Liver (tissue), 9 donors: Measurements from ENCODE around the gene CDH13. TPM values are rescaled to one million over a fixed set of nuclear protein-coding genes. Genes with fewer than 3 reads are reported as not detected.

Source experiments
- DNase-seq: peaks from one replicate; pipeline ENCODE4 v3.0.0-alpha.2; 2017; ENCODE audit warnings: low spot score
- H3K27ac ChIP-seq, 2 donors: one replicate each; pipeline ENCODE4 v1.7.0; 2013; ENCODE audit warnings: inconsistent platforms in 2 of 2, low read length in 2 of 2, control low read depth in 1 of 2, low read depth in 1 of 2, mild to moderate bottlenecking in 1 of 2
- H3K27me3 ChIP-seq, 4 donors: one replicate each; pipeline versions ENCODE4 v1.6.1 to v1.7.0; 2013; ENCODE audit warnings: low read length in 3 of 4, inconsistent platforms in 1 of 4, mild to moderate bottlenecking in 1 of 4, moderate library complexity in 1 of 4; ENCODE audit not compliant: control insufficient read depth in 4 of 4, insufficient read depth in 4 of 4
- H3K36me3 ChIP-seq, 4 donors: one replicate each; pipeline versions ENCODE4 v1.6.1 to v1.7.0; 2013; ENCODE audit warnings: low read length in 3 of 4, mild to moderate bottlenecking in 3 of 4, low read depth in 1 of 4, moderate library complexity in 1 of 4; ENCODE audit not compliant: control insufficient read depth in 4 of 4, insufficient read depth in 3 of 4
- H3K4me1 ChIP-seq, 4 donors: one replicate each; pipeline versions ENCODE4 v1.6.1 to v1.7.0; 2013; ENCODE audit warnings: low read length in 3 of 4, mild to moderate bottlenecking in 3 of 4, moderate library complexity in 1 of 4; ENCODE audit not compliant: control insufficient read depth in 4 of 4, insufficient read depth in 4 of 4
- H3K4me3 ChIP-seq, 3 donors: one replicate each; pipeline versions ENCODE4 v1.6.1 to v1.7.0; 2013; ENCODE audit warnings: low read length in 3 of 3, control low read depth in 1 of 3, low read depth in 1 of 3, mild to moderate bottlenecking in 1 of 3
- H3K9ac ChIP-seq, 2 donors: one replicate each; pipeline ENCODE4 v1.7.0; 2013; ENCODE audit warnings: low read length in 2 of 2, mild to moderate bottlenecking in 2 of 2, moderate library complexity in 2 of 2, control low read depth in 1 of 2, low read depth in 1 of 2
- H3K9me3 ChIP-seq, 4 donors: one replicate each; pipeline versions ENCODE4 v1.6.1 to v1.7.0; 2013; ENCODE audit warnings: low read length in 3 of 4; ENCODE audit not compliant: control insufficient read depth in 4 of 4
- EGR1 ChIP-seq, 2 donors: IDR thresholded peaks; 2 replicates each; pipeline ENCODE4 v1.6.1; 2016 to 2018; ENCODE audit warnings: antibody characterized with exemption in 2 of 2, low read depth in 2 of 2
- FOXA1 ChIP-seq: IDR thresholded peaks from 2 replicates; pipeline ENCODE4 v1.6.1; 2016; ENCODE audit warnings: antibody characterized with exemption
- FOXA2 ChIP-seq: IDR thresholded peaks from 2 replicates; pipeline ENCODE4 v1.6.1; 2016; ENCODE audit warnings: antibody characterized with exemption
- GABPA ChIP-seq, 2 donors: IDR thresholded peaks in 1 of 2; conservative IDR thresholded peaks in 1 of 2; 2 replicates each; pipeline ENCODE4 v1.6.1; 2016; ENCODE audit warnings: antibody characterized with exemption in 2 of 2, mild to moderate bottlenecking in 1 of 2, moderate library complexity in 1 of 2
- HNF4A ChIP-seq, 2 donors: conservative IDR thresholded peaks; 2 replicates each; pipeline ENCODE4 v1.6.1; 2016; ENCODE audit warnings: antibody characterized with exemption in 2 of 2, mild to moderate bottlenecking in 2 of 2
- HNF4G ChIP-seq: IDR thresholded peaks from 2 replicates; pipeline ENCODE4 v1.6.1; 2016; ENCODE audit warnings: antibody characterized with exemption
- JUND ChIP-seq, 2 donors: IDR thresholded peaks; 2 replicates each; pipeline ENCODE4 v1.6.1; 2016; ENCODE audit warnings: antibody characterized with exemption in 2 of 2
- NR2F2 ChIP-seq: IDR thresholded peaks from 2 replicates; pipeline ENCODE4 v1.6.1; 2016; ENCODE audit warnings: antibody characterized with exemption
- RAD21 ChIP-seq, 2 donors: IDR thresholded peaks; 2 replicates each; pipeline ENCODE4 v1.6.1; 2016; ENCODE audit warnings: antibody characterized with exemption in 2 of 2, mild to moderate bottlenecking in 2 of 2
- REST ChIP-seq: IDR thresholded peaks from 2 replicates; pipeline ENCODE4 v1.6.1; 2016; ENCODE audit warnings: antibody characterized with exemption, mild to moderate bottlenecking
- RXRA ChIP-seq, 2 donors: IDR thresholded peaks; 2 replicates each; pipeline ENCODE4 v1.6.1; 2017 to 2018; ENCODE audit warnings: antibody characterized with exemption in 2 of 2, mild to moderate bottlenecking in 1 of 2
- SP1 ChIP-seq: IDR thresholded peaks from 2 replicates; pipeline ENCODE4 v1.6.1; 2018; ENCODE audit warnings: antibody characterized with exemption, mild to moderate bottlenecking
- TAF1 ChIP-seq: conservative IDR thresholded peaks from 2 replicates; pipeline ENCODE4 v1.6.1; 2016; ENCODE audit warnings: antibody characterized with exemption, mild to moderate bottlenecking
- YY1 ChIP-seq: IDR thresholded peaks from 2 replicates; pipeline ENCODE4 v1.6.1; 2016; ENCODE audit warnings: antibody characterized with exemption, mild to moderate bottlenecking
- WGBS: extraction: QIAGEN DNeasy Blood & Tissue Kit; methylation state at CpG from one replicate; pipeline ENCODE4 v1.1.7; 2013; 5-methylcytosine and 5-hydroxymethylcytosine counted together
- polyA plus RNA-seq, 2 donors: library from polyadenylated mRNA; stranded (reverse) in 1 of 2; unstranded in 1 of 2; fragments of 200-250 nt in 1 of 2; fragments of >200 nt in 1 of 2; fragmentation: Nextera tagmentation in 1 of 2; extraction: Ambion mirVana in 1 of 2; gene quantifications; one replicate each; pipeline versions ENCODE4 v1.2.1 to v1.2.3, GENCODE V29; 2013 to 2015
- total RNA-seq, 2 donors: library from RNA; depleted of rRNA; stranded (reverse); fragments of >200 nt; gene quantifications; one replicate each; pipeline ENCODE4 v1.2.3, GENCODE V29; 2014
- TF ChIP-seq, protein P1 (sequence below): IDR thresholded peaks from 2 replicates; pipeline ENCODE4 v1.6.1; 2016; ENCODE audit warnings: antibody characterized with exemption
- TF ChIP-seq, protein P2 (sequence below): fragments of 150-350 bp; IDR thresholded peaks from 2 replicates; pipeline ENCODE4 v1.5.1; 2017; ENCODE audit warnings: improper control_type of control experiment, low read depth, low read length; ENCODE audit not compliant: missing input control
- TF ChIP-seq, protein P3 (sequence below): IDR thresholded peaks from 2 replicates; pipeline ENCODE4 v1.6.1; 2016; ENCODE audit warnings: antibody characterized with exemption
- TF ChIP-seq, protein P4 (sequence below): IDR thresholded peaks from 2 replicates; pipeline ENCODE4 v1.6.1; 2016; ENCODE audit warnings: antibody characterized with exemption
- donor health status: healthy.
- donor health status: healthy.
- donor health status: healthy.
- donor health status: healthy.
- donor health status: healthy.

The CDH13 gene
- total and polyA plus RNA-seq, 4 donors: 0.21 to 1.5 (median 0.58) TPM

- no peaks in the 10 kb centered on the region for H3K9me3 ChIP-seq
- H3K27ac ChIP-seq: no peak overlapping the region
- TF ChIP-seq RXRA (IDR thresholded peaks at IDR 0.05) (no peak), NR2F2 (no peak), TAF1 (no peak), HNF4G (no peak), FOXA2 (no peak), YY1 (no peak), JUND (IDR thresholded peaks at IDR 0.05) (no peak), FOXA1 (no peak), REST (no peak), EGR1 (IDR thresholded peaks at IDR 0.05; ENCODE audit: low read depth in 2 of 2) (no peak), GABPA (IDR thresholded peaks at IDR 0.05 in 1 of 2, conservative IDR thresholded peaks at IDR 0.05 in 1 of 2) (no peak), HNF4A (conservative IDR thresholded peaks at IDR 0.05) (no peak), SP1 (no peak), RAD21 (IDR thresholded peaks at IDR 0.05) (no peak)
- TF ChIP-seq, protein P1, sequence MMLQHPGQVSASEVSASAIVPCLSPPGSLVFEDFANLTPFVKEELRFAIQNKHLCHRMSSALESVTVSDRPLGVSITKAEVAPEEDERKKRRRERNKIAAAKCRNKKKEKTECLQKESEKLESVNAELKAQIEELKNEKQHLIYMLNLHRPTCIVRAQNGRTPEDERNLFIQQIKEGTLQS: no peak
- TF ChIP-seq, protein P2, sequence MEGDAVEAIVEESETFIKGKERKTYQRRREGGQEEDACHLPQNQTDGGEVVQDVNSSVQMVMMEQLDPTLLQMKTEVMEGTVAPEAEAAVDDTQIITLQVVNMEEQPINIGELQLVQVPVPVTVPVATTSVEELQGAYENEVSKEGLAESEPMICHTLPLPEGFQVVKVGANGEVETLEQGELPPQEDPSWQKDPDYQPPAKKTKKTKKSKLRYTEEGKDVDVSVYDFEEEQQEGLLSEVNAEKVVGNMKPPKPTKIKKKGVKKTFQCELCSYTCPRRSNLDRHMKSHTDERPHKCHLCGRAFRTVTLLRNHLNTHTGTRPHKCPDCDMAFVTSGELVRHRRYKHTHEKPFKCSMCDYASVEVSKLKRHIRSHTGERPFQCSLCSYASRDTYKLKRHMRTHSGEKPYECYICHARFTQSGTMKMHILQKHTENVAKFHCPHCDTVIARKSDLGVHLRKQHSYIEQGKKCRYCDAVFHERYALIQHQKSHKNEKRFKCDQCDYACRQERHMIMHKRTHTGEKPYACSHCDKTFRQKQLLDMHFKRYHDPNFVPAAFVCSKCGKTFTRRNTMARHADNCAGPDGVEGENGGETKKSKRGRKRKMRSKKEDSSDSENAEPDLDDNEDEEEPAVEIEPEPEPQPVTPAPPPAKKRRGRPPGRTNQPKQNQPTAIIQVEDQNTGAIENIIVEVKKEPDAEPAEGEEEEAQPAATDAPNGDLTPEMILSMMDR: no peak
- TF ChIP-seq, protein P3, sequence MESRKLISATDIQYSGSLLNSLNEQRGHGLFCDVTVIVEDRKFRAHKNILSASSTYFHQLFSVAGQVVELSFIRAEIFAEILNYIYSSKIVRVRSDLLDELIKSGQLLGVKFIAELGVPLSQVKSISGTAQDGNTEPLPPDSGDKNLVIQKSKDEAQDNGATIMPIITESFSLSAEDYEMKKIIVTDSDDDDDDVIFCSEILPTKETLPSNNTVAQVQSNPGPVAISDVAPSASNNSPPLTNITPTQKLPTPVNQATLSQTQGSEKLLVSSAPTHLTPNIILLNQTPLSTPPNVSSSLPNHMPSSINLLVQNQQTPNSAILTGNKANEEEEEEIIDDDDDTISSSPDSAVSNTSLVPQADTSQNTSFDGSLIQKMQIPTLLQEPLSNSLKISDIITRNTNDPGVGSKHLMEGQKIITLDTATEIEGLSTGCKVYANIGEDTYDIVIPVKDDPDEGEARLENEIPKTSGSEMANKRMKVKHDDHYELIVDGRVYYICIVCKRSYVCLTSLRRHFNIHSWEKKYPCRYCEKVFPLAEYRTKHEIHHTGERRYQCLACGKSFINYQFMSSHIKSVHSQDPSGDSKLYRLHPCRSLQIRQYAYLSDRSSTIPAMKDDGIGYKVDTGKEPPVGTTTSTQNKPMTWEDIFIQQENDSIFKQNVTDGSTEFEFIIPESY: no peak
- TF ChIP-seq, protein P4, sequence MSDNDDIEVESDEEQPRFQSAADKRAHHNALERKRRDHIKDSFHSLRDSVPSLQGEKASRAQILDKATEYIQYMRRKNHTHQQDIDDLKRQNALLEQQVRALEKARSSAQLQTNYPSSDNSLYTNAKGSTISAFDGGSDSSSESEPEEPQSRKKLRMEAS: no peak
- 31% methylated on average over 3 of the region's 3 CpGs for WGBS
- peaks cover 0 to 4% (median 0%) of the 10 kb centered on the region in 4 donors for H3K4me1 ChIP-seq
- no peak overlapping the region for H3K4me3 ChIP-seq
- no peaks in the 10 kb centered on the region for H3K36me3 ChIP-seq
- no peak overlapping the region for H3K9ac ChIP-seq
- DNase-seq: no peak
- H3K27me3 ChIP-seq: no peaks in the 10 kb centered on the region
These were observed 1121.2 kb downstream of the CDH13 start for GRCh38 chr16:83747936-83748335.
